Glutamatergic neuron (in vitro differentiated cells): ENCODE data around the gene GOLM1. TPM values are rescaled to one million over a fixed set of nuclear protein-coding genes. Genes with fewer than 3 reads are reported as not detected.
A peak's percentile ranks its signal among the peaks of the same experiment; 100 is the strongest.

Source experiments
- DNase-seq: peaks from one replicate; pipeline ENCODE4 v3.0.0; 2022
- H3K27ac Mint-ChIP-seq: one replicate; pipeline ENCODE4 v1.8.0; 2020; ENCODE audit warnings: mild to moderate bottlenecking, mixed read lengths, inconsistent platforms; ENCODE audit not compliant: unreplicated experiment
- H3K27me3 Mint-ChIP-seq: one replicate; pipeline ENCODE4 v1.8.0; 2020; ENCODE audit warnings: mild to moderate bottlenecking, moderate library complexity, mixed read lengths, inconsistent platforms; ENCODE audit not compliant: unreplicated experiment
- H3K36me3 Mint-ChIP-seq: one replicate; pipeline ENCODE4 v1.8.0; 2020; ENCODE audit warnings: mild to moderate bottlenecking, mixed read lengths, inconsistent platforms; ENCODE audit not compliant: unreplicated experiment
- H3K4me1 Mint-ChIP-seq: one replicate; pipeline ENCODE4 v1.8.0; 2020; ENCODE audit warnings: mild to moderate bottlenecking, low read depth, mixed read lengths, inconsistent platforms; ENCODE audit not compliant: unreplicated experiment
- H3K4me3 Mint-ChIP-seq: one replicate; pipeline ENCODE4 v1.8.0; 2020; ENCODE audit warnings: mild to moderate bottlenecking, mixed read lengths, inconsistent platforms; ENCODE audit not compliant: unreplicated experiment
- H3K9me3 Mint-ChIP-seq: one replicate; pipeline ENCODE4 v1.8.0; 2020; ENCODE audit warnings: mild to moderate bottlenecking, moderate library complexity, mixed read lengths, inconsistent platforms; ENCODE audit not compliant: unreplicated experiment
- CTCF ChIP-seq: fragments of 200-600 bp; sonication (generic); IDR thresholded peaks from one replicate; pipeline ENCODE4 v1.5.0; 2021; ENCODE audit not compliant: partially characterized antibody, unreplicated experiment
- total RNA-seq: library from RNA; stranded (reverse); fragmentation: NEBNext Ultra II Directional; extraction: Animal tissue kit (Norgen Biotek cat#: 25700); gene quantifications from one replicate; pipeline ENCODE4 v1.2.1, GENCODE V29; 2021; ENCODE audit not compliant: unreplicated experiment

The GOLM1 gene
- total RNA-seq, 1 donor from 2014 or later: 95.2 TPM

- peak overlapping the region; percentile 8 for H3K27ac Mint-ChIP-seq
- TF ChIP-seq CTCF: no peak
- H3K4me3 Mint-ChIP-seq: peak overlapping the region; percentile 86
- H3K4me1 Mint-ChIP-seq: peaks cover 8% of the 10 kb centered on the region
- DNase-seq: no peak
- peaks cover 5% of the 10 kb centered on the region for H3K27me3 Mint-ChIP-seq
- peaks cover 1% of the 10 kb centered on the region for H3K9me3 Mint-ChIP-seq
- H3K36me3 Mint-ChIP-seq: no peaks in the 10 kb centered on the region
Observed at GRCh38 chr9:86097510-86098224, 1.7 kb downstream of the GOLM1 start.

DNA sequence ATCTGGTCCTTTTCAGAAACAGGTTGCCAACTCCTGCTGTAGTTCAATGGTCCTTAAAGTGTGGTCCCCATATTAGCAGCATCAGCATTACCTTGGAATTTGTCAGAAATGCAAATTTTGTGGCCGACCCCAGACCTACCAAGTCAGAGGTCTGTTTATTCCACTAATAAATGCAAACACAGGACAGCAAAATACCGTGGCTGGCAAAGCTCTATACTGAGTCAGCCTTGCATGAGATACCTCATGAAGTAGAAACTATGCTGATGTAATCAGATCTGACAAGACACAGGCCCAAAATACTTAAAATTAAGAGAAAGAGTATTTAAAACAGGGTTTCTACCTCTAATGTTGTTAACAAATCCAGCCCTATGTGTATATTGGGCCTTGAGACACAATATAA, 3.0 kb downstream of the GOLM1 start:
- Mint-ChIP-seq H3K9me3 (peaks cover 1% of the 10 kb centered on the region), H3K4me3 (no peak overlapping the region), H3K27me3 (peaks cover 5% of the 10 kb centered on the region), H3K36me3 (no peaks in the 10 kb centered on the region), H3K4me1 (peaks cover 8% of the 10 kb centered on the region), H3K27ac (no peak overlapping the region)
- TF ChIP-seq CTCF: no peak
- no peak for DNase-seq

DNA sequence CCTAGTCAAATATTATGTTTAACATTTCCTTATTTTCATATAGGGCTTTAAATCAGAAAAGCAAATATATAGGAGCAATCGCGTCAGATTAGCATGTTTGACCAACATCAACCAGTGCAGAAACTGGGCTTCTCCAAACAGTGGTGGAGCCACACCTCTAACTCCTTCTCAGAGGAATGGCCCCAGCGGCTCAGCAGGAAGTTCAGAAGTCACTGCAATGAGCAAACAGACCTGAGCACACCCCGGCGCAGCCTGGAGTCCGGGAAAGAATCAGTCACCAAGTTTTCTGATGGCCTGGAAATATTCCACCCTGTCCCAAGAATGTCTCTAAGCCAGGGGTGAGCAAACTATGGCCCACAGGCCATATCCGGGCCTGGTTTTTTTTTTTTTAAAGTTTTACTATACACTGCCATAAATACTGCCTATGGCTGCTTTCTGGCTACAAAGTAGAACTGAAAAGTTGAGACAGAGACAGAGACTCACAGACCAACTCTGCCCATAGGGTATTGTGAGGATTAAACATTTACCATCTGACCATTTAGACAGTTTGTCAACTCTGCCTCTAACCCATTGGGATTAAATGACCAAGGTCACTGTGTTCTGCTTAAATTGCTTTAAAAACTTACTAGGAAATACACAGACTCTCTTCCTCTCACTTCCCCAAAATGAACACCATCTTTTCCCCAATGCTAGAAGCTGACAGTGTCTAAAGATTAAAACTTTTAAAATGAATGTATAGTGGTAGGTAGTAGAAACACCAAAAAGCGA, 5.4 kb downstream of the GOLM1 start:
- TF ChIP-seq CTCF: no peak
- H3K4me3 Mint-ChIP-seq: no peak overlapping the region
- peaks cover 1% of the 10 kb centered on the region for H3K9me3 Mint-ChIP-seq
- H3K4me1 Mint-ChIP-seq: peaks cover 8% of the 10 kb centered on the region
- DNase-seq: no peak
- peaks cover 2% of the 10 kb centered on the region for H3K27me3 Mint-ChIP-seq
- H3K27ac Mint-ChIP-seq: no peak overlapping the region
- peaks cover 12% of the 10 kb centered on the region for H3K36me3 Mint-ChIP-seq

DNA sequence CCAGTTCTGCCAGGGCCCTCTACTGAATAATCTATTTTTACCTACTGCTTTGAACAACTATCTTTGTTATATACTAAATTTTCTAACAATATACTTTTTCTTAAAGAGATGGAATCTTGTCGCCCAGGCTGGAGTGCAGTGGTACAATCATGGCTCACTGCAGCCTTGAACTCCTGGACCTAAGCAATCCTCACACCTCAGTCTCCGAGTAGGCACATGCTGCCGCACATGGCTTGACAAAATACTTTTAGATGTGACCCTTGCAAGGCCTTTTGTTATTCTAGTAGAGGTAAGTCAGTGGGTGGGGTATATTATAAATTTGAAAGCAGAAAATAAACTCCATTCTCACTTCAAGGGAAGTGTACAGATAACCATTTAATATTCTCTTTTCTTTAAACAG, 7.9 kb downstream of the GOLM1 start:
- H3K36me3 Mint-ChIP-seq: peaks cover 16% of the 10 kb centered on the region
- H3K27ac Mint-ChIP-seq: no peak overlapping the region
- DNase-seq: no peak
- peaks cover 4% of the 10 kb centered on the region for H3K9me3 Mint-ChIP-seq
- H3K27me3 Mint-ChIP-seq: peaks cover 2% of the 10 kb centered on the region
- no peak for TF ChIP-seq CTCF
- no peak overlapping the region for H3K4me3 Mint-ChIP-seq
- H3K4me1 Mint-ChIP-seq: peaks cover 1% of the 10 kb centered on the region

DNA sequence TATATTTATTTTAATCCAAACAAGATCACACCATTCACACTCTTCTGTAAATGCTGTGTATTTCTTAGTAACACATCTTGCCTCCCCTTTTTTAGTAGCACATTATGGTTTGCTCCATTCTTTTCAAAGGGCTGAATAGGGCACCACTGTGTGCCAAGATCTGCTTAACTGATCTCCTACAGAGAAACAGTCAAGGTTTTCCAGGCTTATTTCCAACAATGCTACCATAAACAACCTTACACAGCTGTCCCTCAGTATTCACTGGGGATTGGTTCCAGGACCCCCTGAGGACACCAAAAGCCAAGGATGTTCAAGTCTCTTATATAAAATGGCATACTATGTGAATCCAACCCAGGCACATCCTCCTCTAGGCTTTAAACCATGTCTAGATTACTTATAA, 16.5 kb downstream of the GOLM1 start:
- H3K4me1 Mint-ChIP-seq: peaks cover 6% of the 10 kb centered on the region
- H3K9me3 Mint-ChIP-seq: peaks cover 7% of the 10 kb centered on the region
- DNase-seq: no peak
- peaks cover 7% of the 10 kb centered on the region for H3K36me3 Mint-ChIP-seq
- H3K4me3 Mint-ChIP-seq: no peak overlapping the region
- H3K27ac Mint-ChIP-seq: no peak overlapping the region
- TF ChIP-seq CTCF: no peak
- no peaks in the 10 kb centered on the region for H3K27me3 Mint-ChIP-seq
